Endothelial cell (in vitro differentiated cells): ENCODE data around the gene FOXQ1. TPM values are rescaled to one million over a fixed set of nuclear protein-coding genes. Genes with fewer than 3 reads are reported as not detected.

Experiments
- DNase-seq: peaks from one replicate; pipeline ENCODE4 v3.0.0; 2021; ENCODE audit warnings: low spot score
- H3K27ac Mint-ChIP-seq: one replicate; pipeline ENCODE4 v1.8.0; 2021; ENCODE audit warnings: mixed read lengths, inconsistent platforms; ENCODE audit not compliant: unreplicated experiment
- H3K27me3 Mint-ChIP-seq: one replicate; pipeline ENCODE4 v1.8.0; 2021; ENCODE audit warnings: mild to moderate bottlenecking, moderate library complexity, mixed read lengths, inconsistent platforms; ENCODE audit not compliant: unreplicated experiment
- H3K36me3 Mint-ChIP-seq: one replicate; pipeline ENCODE4 v1.8.0; 2021; ENCODE audit warnings: mild to moderate bottlenecking, low read depth, mixed read lengths, inconsistent platforms; ENCODE audit not compliant: unreplicated experiment
- H3K4me1 Mint-ChIP-seq: one replicate; pipeline ENCODE4 v1.8.0; 2021; ENCODE audit warnings: mild to moderate bottlenecking, mixed read lengths, inconsistent platforms; ENCODE audit not compliant: unreplicated experiment
- H3K4me3 Mint-ChIP-seq: one replicate; pipeline ENCODE4 v1.8.0; 2021; ENCODE audit warnings: mild to moderate bottlenecking, mixed read lengths, inconsistent platforms; ENCODE audit not compliant: unreplicated experiment
- H3K9me3 Mint-ChIP-seq: one replicate; pipeline ENCODE4 v1.8.0; 2021; ENCODE audit warnings: mixed read lengths, inconsistent platforms; ENCODE audit not compliant: unreplicated experiment
- total RNA-seq: library from RNA; stranded (reverse); fragmentation: NEBNext Ultra II Directional; extraction: Animal tissue kit (Norgen Biotek cat#: 25700); gene quantifications from one replicate; pipeline ENCODE4 v1.2.1, GENCODE V29; 2021; ENCODE audit not compliant: unreplicated experiment
- TF ChIP-seq, protein P1 (sequence below): fragments of 200-600 bp; sonication (generic); IDR thresholded peaks from one replicate; pipeline ENCODE4 v1.5.0; 2021; ENCODE audit warnings: antibody characterized with exemption; ENCODE audit not compliant: unreplicated experiment

Gene FOXQ1
- total RNA-seq, 1 donor from 2014 or later = 0.67 TPM

DNA sequence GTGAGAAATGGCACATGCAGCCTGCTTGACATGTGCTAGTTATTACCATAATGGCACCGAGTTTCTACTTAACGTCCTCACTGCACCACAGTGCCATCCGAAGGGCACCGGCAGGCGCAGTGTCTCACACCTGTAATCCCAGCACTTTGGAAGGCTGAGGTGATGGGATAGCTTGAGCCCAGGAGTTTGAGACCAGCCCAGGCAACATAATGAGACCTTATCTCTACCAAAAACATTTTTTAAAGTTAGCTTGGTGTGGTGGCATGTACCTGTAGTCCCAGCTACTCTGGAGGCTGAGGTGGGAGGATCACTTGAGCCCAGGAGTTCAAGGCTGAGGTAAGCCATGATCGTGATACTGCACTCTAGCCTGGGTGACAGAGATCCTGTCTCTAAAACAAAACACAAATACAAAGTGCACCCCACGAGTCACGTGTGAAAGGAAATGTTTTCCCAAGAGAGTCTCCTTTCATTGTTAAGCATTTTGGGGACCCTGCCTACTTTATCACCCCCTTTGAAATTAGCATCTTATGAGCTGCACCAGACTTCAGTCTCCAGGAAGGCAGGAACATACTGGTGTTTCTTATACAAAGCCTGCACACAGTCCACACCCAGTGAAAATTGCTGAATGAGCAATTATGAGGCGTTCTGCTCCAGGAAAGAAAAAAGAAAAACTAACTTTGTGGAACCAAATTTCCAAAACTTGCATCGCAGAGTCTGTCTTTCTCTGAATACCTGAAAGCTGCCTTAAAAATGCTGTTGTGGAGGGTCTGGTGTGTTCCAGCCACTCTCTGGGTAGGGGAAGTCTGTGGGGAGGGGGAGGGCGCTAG lies 47.1 kb upstream of the FOXQ1 start:
- Mint-ChIP-seq H3K9me3 (no peaks in the 10 kb centered on the region), H3K4me3 (no peak overlapping the region), H3K36me3 (no peaks in the 10 kb centered on the region), H3K27me3 (peaks cover 2% of the 10 kb centered on the region), H3K27ac (no peak overlapping the region), H3K4me1 (peaks cover 4% of the 10 kb centered on the region)
- no peak for DNase-seq
- TF ChIP-seq, protein P1, sequence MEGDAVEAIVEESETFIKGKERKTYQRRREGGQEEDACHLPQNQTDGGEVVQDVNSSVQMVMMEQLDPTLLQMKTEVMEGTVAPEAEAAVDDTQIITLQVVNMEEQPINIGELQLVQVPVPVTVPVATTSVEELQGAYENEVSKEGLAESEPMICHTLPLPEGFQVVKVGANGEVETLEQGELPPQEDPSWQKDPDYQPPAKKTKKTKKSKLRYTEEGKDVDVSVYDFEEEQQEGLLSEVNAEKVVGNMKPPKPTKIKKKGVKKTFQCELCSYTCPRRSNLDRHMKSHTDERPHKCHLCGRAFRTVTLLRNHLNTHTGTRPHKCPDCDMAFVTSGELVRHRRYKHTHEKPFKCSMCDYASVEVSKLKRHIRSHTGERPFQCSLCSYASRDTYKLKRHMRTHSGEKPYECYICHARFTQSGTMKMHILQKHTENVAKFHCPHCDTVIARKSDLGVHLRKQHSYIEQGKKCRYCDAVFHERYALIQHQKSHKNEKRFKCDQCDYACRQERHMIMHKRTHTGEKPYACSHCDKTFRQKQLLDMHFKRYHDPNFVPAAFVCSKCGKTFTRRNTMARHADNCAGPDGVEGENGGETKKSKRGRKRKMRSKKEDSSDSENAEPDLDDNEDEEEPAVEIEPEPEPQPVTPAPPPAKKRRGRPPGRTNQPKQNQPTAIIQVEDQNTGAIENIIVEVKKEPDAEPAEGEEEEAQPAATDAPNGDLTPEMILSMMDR = no peak

GRCh38 chr6:1266686-1267056 lies 45.2 kb upstream of the FOXQ1 start:
- peaks cover 3% of the 10 kb centered on the region for H3K9me3 Mint-ChIP-seq
- H3K27me3 Mint-ChIP-seq = peaks cover 2% of the 10 kb centered on the region
- DNase-seq = no peak

DNA sequence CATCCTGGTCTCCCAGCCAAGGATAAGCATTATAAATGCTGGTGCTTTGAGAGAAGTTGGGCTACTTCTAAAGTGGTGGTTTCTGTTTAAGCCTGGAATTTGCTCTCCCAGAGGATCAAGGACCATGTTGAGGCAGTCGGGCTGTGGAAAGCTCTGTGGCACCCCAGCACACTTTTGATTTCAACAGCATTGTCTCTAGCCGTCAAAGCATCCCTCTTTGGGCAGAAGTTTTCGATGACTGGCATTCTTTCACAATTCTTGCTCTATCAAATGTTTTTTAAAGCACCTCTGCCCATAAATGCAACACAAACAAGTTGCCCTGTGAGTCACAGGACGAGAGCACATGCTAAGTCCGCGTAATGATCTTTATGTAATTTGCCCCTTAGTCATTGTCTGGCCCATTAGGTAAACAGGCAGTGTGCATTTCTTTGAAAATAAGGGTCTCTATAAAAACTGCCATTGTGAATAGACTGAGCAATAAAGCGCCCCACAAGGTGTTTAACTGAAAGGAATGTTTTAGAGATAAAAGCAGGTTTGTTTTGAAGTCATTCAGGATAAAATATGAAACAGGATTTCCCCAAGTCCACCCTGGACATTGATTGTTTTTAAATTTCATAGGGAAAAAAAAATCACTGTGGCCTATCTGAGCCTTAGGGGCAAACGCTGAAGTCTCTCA lies 44.7 kb upstream of the FOXQ1 start:
- TF ChIP-seq, protein P1 = no peak
- Mint-ChIP-seq H3K36me3 (peaks cover 6% of the 10 kb centered on the region), H3K9me3 (peaks cover 5% of the 10 kb centered on the region), H3K4me1 (peaks cover 4% of the 10 kb centered on the region), H3K27ac (no peak overlapping the region), H3K27me3 (peaks cover 2% of the 10 kb centered on the region), H3K4me3 (no peak overlapping the region)
- DNase-seq = no peak

More at GRCh38 chr6:1266686-1267056, 45.2 kb upstream of the FOXQ1 start:
- no peak overlapping the region for H3K27ac Mint-ChIP-seq
- peaks cover under 1% of the 10 kb centered on the region for H3K36me3 Mint-ChIP-seq
- peaks cover 4% of the 10 kb centered on the region for H3K4me1 Mint-ChIP-seq
- TF ChIP-seq, protein P1 = no peak
- no peak overlapping the region for H3K4me3 Mint-ChIP-seq

- TF ChIP-seq, protein P1 = no peak
- Mint-ChIP-seq H3K9me3 (peaks cover 5% of the 10 kb centered on the region), H3K27ac (no peak overlapping the region), H3K27me3 (peaks cover 2% of the 10 kb centered on the region), H3K4me3 (no peak overlapping the region), H3K4me1 (peaks cover 4% of the 10 kb centered on the region), H3K36me3 (peaks cover 8% of the 10 kb centered on the region)
- DNase-seq = no peak
These were observed 43.8 kb upstream of the FOXQ1 start for GRCh38 chr6:1267790-1268762.
